K562 (cell line): ENCODE results near the gene MRPL22. TPM values are rescaled to one million over a fixed set of nuclear protein-coding genes. Genes with fewer than 3 reads are reported as not detected.

ENCODE experiments used
- ATAC-seq: fragments of 200-7000 bp; cut with Tn5 transposase; 3 replicates; pipeline ENCODE4 v1.9.1; 2020; ENCODE audit warnings: moderate library complexity
- BruUV-seq: library from RNA; stranded (reverse); fragments of 400-500 nt; replicated peaks from 2 replicates; lab custom pipeline; 2021; lab: Mats Ljungman, UMichigan
- CTCF ChIA-PET: fragments of 300-600 bp; formaldehyde crosslinking; extraction: SDS; loops from one replicate; lab custom pipeline; 2021; ENCODE audit warnings: low intra/inter-chr PET ratio; lab: Yijun Ruan, JAX
- POLR2A ChIA-PET: fragments of 300-600, 350-650 bp; sonication (Branson Sonifier 250); formaldehyde crosslinking; extraction: SDS; loops from one replicate; lab custom pipeline; 2021; ENCODE audit warnings: antibody characterized with exemption, inconsistent platforms; lab: Yijun Ruan, JAX
- DNase-seq, 4 experiments: peaks; one replicate each; pipeline versions ENCODE4 v3.0.0 to v3.0.0-alpha.2; 2011 to 2018; ENCODE audit warnings: low spot score in 3 of 4, mixed read lengths in 3 of 4; ENCODE audit errors: extremely low read depth in 1 of 4
- FAIRE-seq: peaks from 2 replicates; lab custom pipeline; 2011; peaks lifted over from hg19 to GRCh38; lab: Jason Lieb, UNC
- H2AFZ ChIP-seq: 2 replicates; pipeline ENCODE4 v1.6.0; 2011; ENCODE audit warnings: low read depth, low read length, control low read depth, inconsistent platforms
- H3K27ac ChIP-seq: fragments of 200-600 bp; 3 replicates; pipeline ENCODE4 v1.8.0; 2011; ENCODE audit warnings: low read depth, mild to moderate bottlenecking, control low read depth, inconsistent platforms, low read length, moderate library complexity, mixed read lengths; ENCODE audit errors: extremely low read depth
- H3K27me3 ChIP-seq, 2 experiments: fragments of 300-600 bp in 1 of 2; 2 replicates in 1 of 2; 3 replicates in 1 of 2; pipeline versions ENCODE4 v1.6.0 to v1.8.0; 2011; ENCODE audit warnings: inconsistent platforms in 2 of 2, low read length in 2 of 2, mild to moderate bottlenecking in 1 of 2, mixed read lengths in 1 of 2, moderate library complexity in 1 of 2; ENCODE audit not compliant: control insufficient read depth in 2 of 2, insufficient read depth in 2 of 2
- H3K36me3 ChIP-seq: fragments of 300-600 bp; 3 replicates; pipeline ENCODE4 v1.8.0; 2011; ENCODE audit warnings: mild to moderate bottlenecking, low read length, inconsistent platforms; ENCODE audit not compliant: control insufficient read depth, insufficient read depth
- H3K4me1 ChIP-seq, 2 experiments: fragments of 200-600 bp in 1 of 2; replicated peaks in 1 of 2; 2 replicates in 1 of 2; 3 replicates in 1 of 2; pipeline versions ENCODE4 v1.5.1 to v1.8.0; 2011; ENCODE audit warnings: inconsistent platforms in 2 of 2, low read length in 2 of 2, mild to moderate bottlenecking in 1 of 2, mixed read lengths in 1 of 2, moderate library complexity in 1 of 2; ENCODE audit not compliant: control insufficient read depth in 2 of 2, insufficient read depth in 2 of 2
- H3K4me2 ChIP-seq: 2 replicates; pipeline ENCODE4 v1.6.1; 2011; ENCODE audit warnings: low read length, control low read depth, inconsistent platforms, mixed read lengths; ENCODE audit not compliant: insufficient read depth
- H3K4me3 ChIP-seq: fragments of 200-600 bp; sonication (generic), shearing (Covaris generic); 2 replicates; pipeline ENCODE4 v1.5.1; 2016; ENCODE audit warnings: control low read depth, inconsistent platforms
- H3K79me2 ChIP-seq: fragments of 200-600 bp; 3 replicates; pipeline ENCODE4 v1.8.0; 2011; ENCODE audit warnings: low read length, inconsistent platforms; ENCODE audit not compliant: control insufficient read depth, insufficient read depth
- H3K9ac ChIP-seq, 2 experiments: 2 replicates each; pipeline versions ENCODE4 v1.6.0 to v1.6.1; 2011; ENCODE audit warnings: low read depth in 2 of 2, low read length in 2 of 2, control low read depth in 1 of 2, inconsistent platforms in 1 of 2, mild to moderate bottlenecking in 1 of 2, mixed read lengths in 1 of 2; ENCODE audit not compliant: insufficient read depth in 1 of 2
- H3K9me1 ChIP-seq: one replicate; pipeline ENCODE4 v1.6.0; 2011; ENCODE audit warnings: inconsistent platforms, mild to moderate bottlenecking, low read length, moderate library complexity; ENCODE audit not compliant: control insufficient read depth, insufficient read depth
- H3K9me3 ChIP-seq: replicated peaks from 2 replicates; pipeline ENCODE4 v1.5.1; 2011; ENCODE audit warnings: low read depth, low read length, inconsistent platforms; ENCODE audit not compliant: control insufficient read depth, insufficient read depth
- H4K20me1 ChIP-seq: replicated peaks from 2 replicates; pipeline ENCODE4 v1.6.1; 2011; ENCODE audit warnings: low read length, inconsistent platforms, mixed read lengths; ENCODE audit not compliant: control insufficient read depth, insufficient read depth
- EGR1 ChIP-seq: fragments of 450-650 bp; conservative IDR thresholded peaks from 2 replicates; pipeline ENCODE4 v1.6.1; 2017; ENCODE audit warnings: mild to moderate bottlenecking
- ELK1 ChIP-seq: sonication (generic); formaldehyde crosslinking; IDR thresholded peaks from 2 replicates; pipeline ENCODE4 v1.8.1; 2022; ENCODE audit warnings: missing genetic modification reagents
- KDM5B ChIP-seq: fragments of 200-600 bp; sonication (generic); IDR thresholded peaks from 2 replicates; pipeline ENCODE4 v1.6.1; 2012; ENCODE audit warnings: low read depth, mild to moderate bottlenecking, moderate library complexity, low read length, control low read depth, inconsistent platforms; ENCODE audit not compliant: insufficient replicate concordance
- MCM5 ChIP-seq: fragments of 450-650 bp; IDR thresholded peaks from 2 replicates; pipeline ENCODE4 v1.6.1; 2016; ENCODE audit warnings: low read depth
- MLLT1 ChIP-seq, 2 experiments: fragments of 450-650 bp; IDR thresholded peaks; 2 replicates each; pipeline ENCODE4 v1.6.1; 2016
- RBFOX2 ChIP-seq: fragments of 200-400 bp; formaldehyde crosslinking; IDR thresholded peaks from 2 replicates; pipeline ENCODE4 v1.6.1; 2017; ENCODE audit warnings: low read depth, mild to moderate bottlenecking, low read length, moderate library complexity
- REST ChIP-seq, 2 experiments: fragments of 450-650 bp; formaldehyde crosslinking in 1 of 2; IDR thresholded peaks; 2 replicates each; pipeline versions ENCODE4 v1.4.0 to v1.6.1; 2014 to 2020; ENCODE audit warnings: mild to moderate bottlenecking in 2 of 2, borderline replicate concordance in 1 of 2, low read depth in 1 of 2
- YY1 ChIP-seq, 3 experiments: IDR thresholded peaks; 2 replicates each; pipeline ENCODE4 v1.6.1; 2011; ENCODE audit warnings: low read length in 2 of 3, mild to moderate bottlenecking in 2 of 3, moderate library complexity in 2 of 3, borderline replicate concordance in 1 of 3, control low read depth in 1 of 3, low read depth in 1 of 3; ENCODE audit not compliant: insufficient read depth in 3 of 3, insufficient replicate concordance in 2 of 3, control insufficient read depth in 1 of 3, insufficient read length in 1 of 3; ENCODE audit errors: extremely low read depth in 1 of 3
- ZNF12 ChIP-seq: sonication (generic); formaldehyde crosslinking; IDR thresholded peaks from 2 replicates; pipeline ENCODE4 v1.4.0; 2020; ENCODE audit warnings: mild to moderate bottlenecking, missing genetic modification reagents
- ZNF232 ChIP-seq: sonication (generic); formaldehyde crosslinking; IDR thresholded peaks from 2 replicates; pipeline ENCODE4 v1.8.0; 2022; ENCODE audit warnings: mild to moderate bottlenecking, missing genetic modification reagents
- ZNF668 ChIP-seq: fragments of 250-450 bp; sonication (Bioruptor Pico); IDR thresholded peaks from 2 replicates; pipeline ENCODE4 v1.8.0; 2022; ENCODE audit warnings: mild to moderate bottlenecking, inconsistent platforms
- WGBS: fragments of 100-300 bp; shearing (Covaris generic); methylation state at CpG from one replicate; pipeline ENCODE4 v1.1.6; 2016; ENCODE audit warnings: low coverage, mixed read lengths; ENCODE audit not compliant: insufficient coverage; ENCODE audit errors: missing lambda C conversion rate; 5-methylcytosine and 5-hydroxymethylcytosine counted together
- in situ Hi-C: fragments of 300-500 bp; cut with MboI; formaldehyde crosslinking; loops from 4 replicates; pipeline ENCODE4 v1.15.0; 2018; ENCODE audit warnings: inconsistent platforms, mixed read lengths
- intact Hi-C: fragments of 100-400 bp; cut with micrococcal nuclease; formaldehyde crosslinking; loops from 2 replicates; pipeline ENCODE4 v1.14.2; 2022
- polyA plus RNA-seq, 8 experiments: library from polyadenylated mRNA; depleted of rRNA in 4 of 8; stranded (reverse) in 5 of 8; unstranded in 3 of 8; fragments of >200 nt; fragmentation: Nextera tagmentation in 2 of 8; fragmentation: Illumina TruSeq in 1 of 8; extraction: Ambion mirVana in 2 of 8; extraction: Trizol in 1 of 8; gene quantifications; 2 replicates each; pipeline versions ENCODE4 v1.2.1 to v1.2.3, GENCODE V29; 2011 to 2014; ENCODE audit warnings: inconsistent platforms in 1 of 8, missing spikeins in 1 of 8
- total RNA-seq, 7 experiments: library from RNA; depleted of rRNA in 6 of 7; stranded (reverse); fragments of >200 nt in 6 of 7; fragmentation: Illumina TruSeq in 2 of 7; extraction: Trizol in 2 of 7; gene quantifications; 2 replicates each; pipeline versions ENCODE4 v1.2.1 to v1.2.3, GENCODE V29; 2011 to 2021; ENCODE audit warnings: low replicate concordance in 1 of 7

The MRPL22 gene
- total and polyA plus RNA-seq, 9 of the 15 experiments (the other 6 are each of a cell fraction or from before 2014, with no cell fraction given) = 41.1 to 424 (median 102) TPM

GRCh38 chr5:154966874-154967273 is 26.0 kb downstream of the MRPL22 start:
- FAIRE-seq = no peak
- 98% methylated on average over 3 of the region's 3 CpGs for WGBS
- no peak for TF ChIP-seq YY1 (IDR thresholded peaks at IDR 0.05; ENCODE audit: borderline replicate concordance in 1 of 3, control insufficient read depth in 1 of 3, extremely low read depth in 1 of 3, insufficient read depth in 3 of 3, insufficient read length in 1 of 3, insufficient replicate concordance in 2 of 3, low read depth in 1 of 3, low read length in 2 of 3)
- no peak for TF ChIP-seq KDM5B
- TF ChIP-seq RBFOX2 = no peak
- TF ChIP-seq ZNF12 (CRISPR knock-in tag) = no peak
- TF ChIP-seq EGR1 = no peak
- no peak for TF ChIP-seq ZNF668 (CRISPR knock-in tag)
- TF ChIP-seq ZNF232 (CRISPR knock-in tag) = no peak
- TF ChIP-seq MLLT1 (IDR thresholded peaks at IDR 0.05) = no peak
- TF ChIP-seq REST (IDR thresholded peaks at IDR 0.05; ENCODE audit: borderline replicate concordance) = no peak
- no peak for TF ChIP-seq REST (CRISPR knock-in tag; IDR thresholded peaks at IDR 0.05; ENCODE audit: low read depth)
- TF ChIP-seq ELK1 (CRISPR knock-in tag) = no peak
- no peak for TF ChIP-seq MCM5

More at GRCh38 chr5:154966874-154967273, 26.0 kb downstream of the MRPL22 start:
- Histone ChIP-seq H3K4me2 (no peak overlapping the region), H3K9ac (no peak overlapping the region), H3K27me3 (no peaks in the 10 kb centered on the region), H3K4me3 (no peak overlapping the region), H2AFZ (no peak overlapping the region), H3K9me3 (no peaks in the 10 kb centered on the region), H4K20me1 (no peaks in the 10 kb centered on the region), H3K36me3 (peaks cover 54% of the 10 kb centered on the region), H3K79me2 (no peaks in the 10 kb centered on the region), H3K27ac (no peak overlapping the region), H3K4me1 (peaks cover 0 to 7% of the 10 kb centered on the region in 2 experiments; a peak in 3 of 5 replicates), H3K9me1 (peaks cover 3% of the 10 kb centered on the region)
- ChIA-PET CTCF (no interaction called here), POLR2A (no interaction called here)
- ATAC-seq (no peak), DNase-seq (no peak)
- BruUV-seq = no TSS peak
- in situ Hi-C loops = no loop called here
- intact Hi-C loops = no loop called here
